ENCODE measurements around the gene GALK2. TPM values are rescaled to one million over a fixed set of nuclear protein-coding genes. Genes with fewer than 3 reads are reported as not detected.

GALK2 gene
- total and polyA plus RNA-seq, 2 experiments from 2014 or later = 11.5 to 23.0 TPM

DNA sequence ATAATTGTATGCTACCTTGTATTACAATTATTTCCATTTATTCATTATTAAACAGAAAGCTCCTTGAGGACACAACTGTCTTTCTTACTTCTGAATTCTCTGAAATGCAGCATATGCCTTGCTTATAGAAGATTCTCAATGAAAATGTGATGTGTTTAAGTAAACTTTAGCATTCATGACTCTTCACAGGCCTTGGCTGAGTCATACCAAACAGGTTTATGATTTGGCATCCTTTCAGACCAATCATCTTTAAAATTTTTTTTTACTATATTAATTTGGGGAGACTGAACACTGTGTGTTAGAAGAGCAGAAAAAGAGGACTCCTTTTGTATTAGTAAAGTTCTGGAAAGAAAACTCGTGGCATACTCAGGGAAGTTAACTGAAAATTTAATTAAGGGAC is 6.4 kb upstream of the GALK2 start:
- no peaks in the 10 kb centered on the region for H4K20me1 ChIP-seq (replicated peaks; ENCODE audit: insufficient read depth)
- H3K9me2 ChIP-seq (ENCODE audit: insufficient read depth) = no peaks in the 10 kb centered on the region
- H3K27me3 ChIP-seq (ENCODE audit: insufficient read depth) = no peaks in the 10 kb centered on the region
- no peaks in the 10 kb centered on the region for H3K4me1 Mint-ChIP-seq
- H3K36me3 Mint-ChIP-seq (ENCODE audit: low read depth) = no peaks in the 10 kb centered on the region
- H3K4me3 ChIP-seq = no peak overlapping the region
- H3K79me2 ChIP-seq (replicated peaks; ENCODE audit: insufficient read depth) = no peaks in the 10 kb centered on the region
- no peaks in the 10 kb centered on the region for H3K27me3 Mint-ChIP-seq (ENCODE audit: insufficient read depth, low read depth, poor library complexity)
- no peaks in the 10 kb centered on the region for H3K36me3 ChIP-seq (ENCODE audit: insufficient read depth)
- H3K27ac ChIP-seq (ENCODE audit: low read depth) = no peak overlapping the region
- no peak overlapping the region for H3K4me3 Mint-ChIP-seq
- DNase-seq (ENCODE audit: low spot score) (no peak), ATAC-seq (no peak)
- no peak overlapping the region for H3K4me2 ChIP-seq
- no peak overlapping the region for H2AFZ ChIP-seq
- no peaks in the 10 kb centered on the region for H3F3A ChIP-seq (replicated peaks; ENCODE audit: low read depth)
- no peaks in the 10 kb centered on the region for H3K4me1 ChIP-seq (ENCODE audit: insufficient read depth)
- TF ChIP-seq EZH2phosphoT487 (IDR thresholded peaks at IDR 0.05; ENCODE audit: unreplicated experiment) = no peak
- TF ChIP-seq STAT1 (IDR thresholded peaks at IDR 0.05; ENCODE audit: unreplicated experiment) = no peak
- H3K27ac Mint-ChIP-seq = no peak overlapping the region
- H3K9me3 Mint-ChIP-seq = no peaks in the 10 kb centered on the region

DNA sequence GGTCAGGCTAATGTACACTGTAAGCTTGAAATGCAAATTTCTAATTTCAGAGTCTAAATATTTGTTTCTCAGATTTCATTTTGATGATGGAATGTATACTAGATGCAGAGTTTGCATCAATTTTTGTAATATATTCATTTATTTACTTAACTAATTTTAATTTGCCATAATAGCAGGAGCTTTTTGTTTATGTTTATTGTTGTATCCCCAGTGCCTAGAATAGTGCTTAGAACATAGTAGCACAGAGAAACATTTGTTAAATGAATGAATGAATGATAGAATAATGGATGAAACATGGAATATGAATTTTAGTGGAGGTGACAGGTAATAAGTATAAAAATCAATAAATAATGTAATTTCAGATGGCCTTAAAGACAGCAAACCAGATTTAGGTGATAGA is 5.2 kb upstream of the GALK2 start:
- Mint-ChIP-seq H3K4me1 (peaks cover 7% of the 10 kb centered on the region; the same call in 2 of the 3 replicates), H3K36me3 (ENCODE audit: low read depth) (no peaks in the 10 kb centered on the region), H3K9me3 (no peaks in the 10 kb centered on the region), H3K4me3 (no peak overlapping the region), H3K27ac (no peak overlapping the region), H3K27me3 (ENCODE audit: insufficient read depth, low read depth, poor library complexity) (peaks cover 3% of the 10 kb centered on the region)
- Histone ChIP-seq H3K36me3 (ENCODE audit: insufficient read depth) (no peaks in the 10 kb centered on the region), H3K4me3 (no peak overlapping the region), H3F3A (replicated peaks; ENCODE audit: low read depth) (no peaks in the 10 kb centered on the region), H3K9me2 (ENCODE audit: insufficient read depth) (no peaks in the 10 kb centered on the region), H3K4me1 (ENCODE audit: insufficient read depth) (no peaks in the 10 kb centered on the region), H3K4me2 (no peak overlapping the region), H3K79me2 (replicated peaks; ENCODE audit: insufficient read depth) (no peaks in the 10 kb centered on the region), H4K20me1 (replicated peaks; ENCODE audit: insufficient read depth) (no peaks in the 10 kb centered on the region), H3K27ac (ENCODE audit: low read depth) (no peak overlapping the region), H3K27me3 (ENCODE audit: insufficient read depth) (no peaks in the 10 kb centered on the region), H2AFZ (no peak overlapping the region)
- TF ChIP-seq, protein P1, sequence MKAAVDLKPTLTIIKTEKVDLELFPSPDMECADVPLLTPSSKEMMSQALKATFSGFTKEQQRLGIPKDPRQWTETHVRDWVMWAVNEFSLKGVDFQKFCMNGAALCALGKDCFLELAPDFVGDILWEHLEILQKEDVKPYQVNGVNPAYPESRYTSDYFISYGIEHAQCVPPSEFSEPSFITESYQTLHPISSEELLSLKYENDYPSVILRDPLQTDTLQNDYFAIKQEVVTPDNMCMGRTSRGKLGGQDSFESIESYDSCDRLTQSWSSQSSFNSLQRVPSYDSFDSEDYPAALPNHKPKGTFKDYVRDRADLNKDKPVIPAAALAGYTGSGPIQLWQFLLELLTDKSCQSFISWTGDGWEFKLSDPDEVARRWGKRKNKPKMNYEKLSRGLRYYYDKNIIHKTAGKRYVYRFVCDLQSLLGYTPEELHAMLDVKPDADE (IDR thresholded peaks at IDR 0.05) = no peak
- TF ChIP-seq JUNB (IDR thresholded peaks at IDR 0.05; ENCODE audit: unreplicated experiment) (no peak), EZH2 (IDR thresholded peaks at IDR 0.05; ENCODE audit: low read depth, unreplicated experiment) (no peak), POLR2AphosphoS5 (IDR thresholded peaks at IDR 0.05; ENCODE audit: low read depth) (no peak), CREB1 (CRISPR knock-in tag; IDR thresholded peaks at IDR 0.05; ENCODE audit: low read depth) (no peak), EZH2phosphoT487 (IDR thresholded peaks at IDR 0.05; ENCODE audit: unreplicated experiment) (no peak), STAT1 (IDR thresholded peaks at IDR 0.05; ENCODE audit: unreplicated experiment) (no peak)
- TF ChIP-seq, protein P2, sequence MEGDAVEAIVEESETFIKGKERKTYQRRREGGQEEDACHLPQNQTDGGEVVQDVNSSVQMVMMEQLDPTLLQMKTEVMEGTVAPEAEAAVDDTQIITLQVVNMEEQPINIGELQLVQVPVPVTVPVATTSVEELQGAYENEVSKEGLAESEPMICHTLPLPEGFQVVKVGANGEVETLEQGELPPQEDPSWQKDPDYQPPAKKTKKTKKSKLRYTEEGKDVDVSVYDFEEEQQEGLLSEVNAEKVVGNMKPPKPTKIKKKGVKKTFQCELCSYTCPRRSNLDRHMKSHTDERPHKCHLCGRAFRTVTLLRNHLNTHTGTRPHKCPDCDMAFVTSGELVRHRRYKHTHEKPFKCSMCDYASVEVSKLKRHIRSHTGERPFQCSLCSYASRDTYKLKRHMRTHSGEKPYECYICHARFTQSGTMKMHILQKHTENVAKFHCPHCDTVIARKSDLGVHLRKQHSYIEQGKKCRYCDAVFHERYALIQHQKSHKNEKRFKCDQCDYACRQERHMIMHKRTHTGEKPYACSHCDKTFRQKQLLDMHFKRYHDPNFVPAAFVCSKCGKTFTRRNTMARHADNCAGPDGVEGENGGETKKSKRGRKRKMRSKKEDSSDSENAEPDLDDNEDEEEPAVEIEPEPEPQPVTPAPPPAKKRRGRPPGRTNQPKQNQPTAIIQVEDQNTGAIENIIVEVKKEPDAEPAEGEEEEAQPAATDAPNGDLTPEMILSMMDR (conservative IDR thresholded peaks at IDR 0.05; ENCODE audit: low read depth in 2 of 2) = no peak
- TF ChIP-seq, protein P3, sequence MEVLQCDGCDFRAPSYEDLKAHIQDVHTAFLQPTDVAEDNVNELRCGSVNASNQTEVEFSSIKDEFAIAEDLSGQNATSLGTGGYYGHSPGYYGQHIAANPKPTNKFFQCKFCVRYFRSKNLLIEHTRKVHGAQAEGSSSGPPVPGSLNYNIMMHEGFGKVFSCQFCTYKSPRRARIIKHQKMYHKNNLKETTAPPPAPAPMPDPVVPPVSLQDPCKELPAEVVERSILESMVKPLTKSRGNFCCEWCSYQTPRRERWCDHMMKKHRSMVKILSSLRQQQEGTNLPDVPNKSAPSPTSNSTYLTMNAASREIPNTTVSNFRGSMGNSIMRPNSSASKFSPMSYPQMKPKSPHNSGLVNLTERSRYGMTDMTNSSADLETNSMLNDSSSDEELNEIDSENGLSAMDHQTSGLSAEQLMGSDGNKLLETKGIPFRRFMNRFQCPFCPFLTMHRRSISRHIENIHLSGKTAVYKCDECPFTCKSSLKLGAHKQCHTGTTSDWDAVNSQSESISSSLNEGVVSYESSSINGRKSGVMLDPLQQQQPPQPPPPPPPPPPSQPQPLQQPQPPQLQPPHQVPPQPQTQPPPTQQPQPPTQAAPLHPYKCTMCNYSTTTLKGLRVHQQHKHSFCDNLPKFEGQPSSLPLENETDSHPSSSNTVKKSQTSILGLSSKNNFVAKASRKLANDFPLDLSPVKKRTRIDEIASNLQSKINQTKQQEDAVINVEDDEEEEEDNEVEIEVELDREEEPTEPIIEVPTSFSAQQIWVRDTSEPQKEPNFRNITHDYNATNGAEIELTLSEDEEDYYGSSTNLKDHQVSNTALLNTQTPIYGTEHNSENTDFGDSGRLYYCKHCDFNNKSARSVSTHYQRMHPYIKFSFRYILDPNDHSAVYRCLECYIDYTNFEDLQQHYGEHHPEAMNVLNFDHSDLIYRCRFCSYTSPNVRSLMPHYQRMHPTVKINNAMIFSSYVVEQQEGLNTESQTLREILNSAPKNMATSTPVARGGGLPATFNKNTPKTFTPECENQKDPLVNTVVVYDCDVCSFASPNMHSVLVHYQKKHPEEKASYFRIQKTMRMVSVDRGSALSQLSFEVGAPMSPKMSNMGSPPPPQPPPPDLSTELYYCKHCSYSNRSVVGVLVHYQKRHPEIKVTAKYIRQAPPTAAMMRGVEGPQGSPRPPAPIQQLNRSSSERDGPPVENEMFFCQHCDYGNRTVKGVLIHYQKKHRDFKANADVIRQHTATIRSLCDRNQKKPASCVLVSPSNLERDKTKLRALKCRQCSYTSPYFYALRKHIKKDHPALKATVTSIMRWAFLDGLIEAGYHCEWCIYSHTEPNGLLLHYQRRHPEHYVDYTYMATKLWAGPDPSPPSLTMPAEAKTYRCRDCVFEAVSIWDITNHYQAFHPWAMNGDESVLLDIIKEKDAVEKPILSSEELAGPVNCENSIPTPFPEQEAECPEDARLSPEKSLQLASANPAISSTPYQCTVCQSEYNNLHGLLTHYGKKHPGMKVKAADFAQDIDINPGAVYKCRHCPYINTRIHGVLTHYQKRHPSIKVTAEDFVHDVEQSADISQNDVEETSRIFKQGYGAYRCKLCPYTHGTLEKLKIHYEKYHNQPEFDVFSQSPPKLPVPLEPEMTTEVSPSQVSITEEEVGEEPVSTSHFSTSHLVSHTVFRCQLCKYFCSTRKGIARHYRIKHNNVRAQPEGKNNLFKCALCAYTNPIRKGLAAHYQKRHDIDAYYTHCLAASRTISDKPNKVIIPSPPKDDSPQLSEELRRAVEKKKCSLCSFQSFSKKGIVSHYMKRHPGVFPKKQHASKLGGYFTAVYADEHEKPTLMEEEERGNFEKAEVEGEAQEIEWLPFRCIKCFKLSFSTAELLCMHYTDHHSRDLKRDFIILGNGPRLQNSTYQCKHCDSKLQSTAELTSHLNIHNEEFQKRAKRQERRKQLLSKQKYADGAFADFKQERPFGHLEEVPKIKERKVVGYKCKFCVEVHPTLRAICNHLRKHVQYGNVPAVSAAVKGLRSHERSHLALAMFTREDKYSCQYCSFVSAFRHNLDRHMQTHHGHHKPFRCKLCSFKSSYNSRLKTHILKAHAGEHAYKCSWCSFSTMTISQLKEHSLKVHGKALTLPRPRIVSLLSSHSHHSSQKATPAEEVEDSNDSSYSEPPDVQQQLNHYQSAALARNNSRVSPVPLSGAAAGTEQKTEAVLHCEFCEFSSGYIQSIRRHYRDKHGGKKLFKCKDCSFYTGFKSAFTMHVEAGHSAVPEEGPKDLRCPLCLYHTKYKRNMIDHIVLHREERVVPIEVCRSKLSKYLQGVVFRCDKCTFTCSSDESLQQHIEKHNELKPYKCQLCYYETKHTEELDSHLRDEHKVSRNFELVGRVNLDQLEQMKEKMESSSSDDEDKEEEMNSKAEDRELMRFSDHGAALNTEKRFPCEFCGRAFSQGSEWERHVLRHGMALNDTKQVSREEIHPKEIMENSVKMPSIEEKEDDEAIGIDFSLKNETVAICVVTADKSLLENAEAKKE (CRISPR knock-in tag; IDR thresholded peaks at IDR 0.05) = no peak
- TF ChIP-seq, protein P4, sequence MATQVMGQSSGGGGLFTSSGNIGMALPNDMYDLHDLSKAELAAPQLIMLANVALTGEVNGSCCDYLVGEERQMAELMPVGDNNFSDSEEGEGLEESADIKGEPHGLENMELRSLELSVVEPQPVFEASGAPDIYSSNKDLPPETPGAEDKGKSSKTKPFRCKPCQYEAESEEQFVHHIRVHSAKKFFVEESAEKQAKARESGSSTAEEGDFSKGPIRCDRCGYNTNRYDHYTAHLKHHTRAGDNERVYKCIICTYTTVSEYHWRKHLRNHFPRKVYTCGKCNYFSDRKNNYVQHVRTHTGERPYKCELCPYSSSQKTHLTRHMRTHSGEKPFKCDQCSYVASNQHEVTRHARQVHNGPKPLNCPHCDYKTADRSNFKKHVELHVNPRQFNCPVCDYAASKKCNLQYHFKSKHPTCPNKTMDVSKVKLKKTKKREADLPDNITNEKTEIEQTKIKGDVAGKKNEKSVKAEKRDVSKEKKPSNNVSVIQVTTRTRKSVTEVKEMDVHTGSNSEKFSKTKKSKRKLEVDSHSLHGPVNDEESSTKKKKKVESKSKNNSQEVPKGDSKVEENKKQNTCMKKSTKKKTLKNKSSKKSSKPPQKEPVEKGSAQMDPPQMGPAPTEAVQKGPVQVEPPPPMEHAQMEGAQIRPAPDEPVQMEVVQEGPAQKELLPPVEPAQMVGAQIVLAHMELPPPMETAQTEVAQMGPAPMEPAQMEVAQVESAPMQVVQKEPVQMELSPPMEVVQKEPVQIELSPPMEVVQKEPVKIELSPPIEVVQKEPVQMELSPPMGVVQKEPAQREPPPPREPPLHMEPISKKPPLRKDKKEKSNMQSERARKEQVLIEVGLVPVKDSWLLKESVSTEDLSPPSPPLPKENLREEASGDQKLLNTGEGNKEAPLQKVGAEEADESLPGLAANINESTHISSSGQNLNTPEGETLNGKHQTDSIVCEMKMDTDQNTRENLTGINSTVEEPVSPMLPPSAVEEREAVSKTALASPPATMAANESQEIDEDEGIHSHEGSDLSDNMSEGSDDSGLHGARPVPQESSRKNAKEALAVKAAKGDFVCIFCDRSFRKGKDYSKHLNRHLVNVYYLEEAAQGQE (IDR thresholded peaks at IDR 0.05; ENCODE audit: unreplicated experiment) = no peak
- ATAC-seq = no peak
- DNase-seq (ENCODE audit: low spot score) = no peak
